ENCODE measurements around the gene RASGRP2.

The RASGRP2 gene

DNA sequence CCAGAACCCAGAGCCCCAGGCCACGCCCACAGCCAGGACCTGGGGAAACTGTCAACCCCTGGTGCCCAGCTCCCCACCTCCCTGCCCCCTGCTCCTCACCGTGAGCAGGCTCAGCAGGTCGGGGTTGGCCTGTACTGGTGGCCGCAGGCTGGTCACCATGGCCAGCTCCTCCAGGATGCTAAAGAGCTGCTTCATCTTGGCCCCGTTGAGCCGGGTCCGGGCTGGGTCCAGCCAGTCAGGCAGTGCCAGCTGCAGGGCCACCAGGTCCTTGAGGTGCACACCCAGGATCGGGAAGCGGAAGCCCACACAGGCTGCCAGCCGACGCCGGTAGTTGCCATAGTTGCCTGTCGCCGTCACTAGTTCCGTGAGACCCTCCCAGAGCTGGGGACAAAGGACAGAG, 7.3 kb downstream of the RASGRP2 start:
- TF ChIP-seq, protein P1, sequence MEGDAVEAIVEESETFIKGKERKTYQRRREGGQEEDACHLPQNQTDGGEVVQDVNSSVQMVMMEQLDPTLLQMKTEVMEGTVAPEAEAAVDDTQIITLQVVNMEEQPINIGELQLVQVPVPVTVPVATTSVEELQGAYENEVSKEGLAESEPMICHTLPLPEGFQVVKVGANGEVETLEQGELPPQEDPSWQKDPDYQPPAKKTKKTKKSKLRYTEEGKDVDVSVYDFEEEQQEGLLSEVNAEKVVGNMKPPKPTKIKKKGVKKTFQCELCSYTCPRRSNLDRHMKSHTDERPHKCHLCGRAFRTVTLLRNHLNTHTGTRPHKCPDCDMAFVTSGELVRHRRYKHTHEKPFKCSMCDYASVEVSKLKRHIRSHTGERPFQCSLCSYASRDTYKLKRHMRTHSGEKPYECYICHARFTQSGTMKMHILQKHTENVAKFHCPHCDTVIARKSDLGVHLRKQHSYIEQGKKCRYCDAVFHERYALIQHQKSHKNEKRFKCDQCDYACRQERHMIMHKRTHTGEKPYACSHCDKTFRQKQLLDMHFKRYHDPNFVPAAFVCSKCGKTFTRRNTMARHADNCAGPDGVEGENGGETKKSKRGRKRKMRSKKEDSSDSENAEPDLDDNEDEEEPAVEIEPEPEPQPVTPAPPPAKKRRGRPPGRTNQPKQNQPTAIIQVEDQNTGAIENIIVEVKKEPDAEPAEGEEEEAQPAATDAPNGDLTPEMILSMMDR (IDR thresholded peaks at IDR 0.05; ENCODE audit: insufficient read depth, low read depth, low read length, missing control alignments): no peak
- no peak for DNase-seq (ENCODE audit: low read depth)
- H3K4me3 ChIP-seq (ENCODE audit: low read depth, low read length): no peak overlapping the region

DNA sequence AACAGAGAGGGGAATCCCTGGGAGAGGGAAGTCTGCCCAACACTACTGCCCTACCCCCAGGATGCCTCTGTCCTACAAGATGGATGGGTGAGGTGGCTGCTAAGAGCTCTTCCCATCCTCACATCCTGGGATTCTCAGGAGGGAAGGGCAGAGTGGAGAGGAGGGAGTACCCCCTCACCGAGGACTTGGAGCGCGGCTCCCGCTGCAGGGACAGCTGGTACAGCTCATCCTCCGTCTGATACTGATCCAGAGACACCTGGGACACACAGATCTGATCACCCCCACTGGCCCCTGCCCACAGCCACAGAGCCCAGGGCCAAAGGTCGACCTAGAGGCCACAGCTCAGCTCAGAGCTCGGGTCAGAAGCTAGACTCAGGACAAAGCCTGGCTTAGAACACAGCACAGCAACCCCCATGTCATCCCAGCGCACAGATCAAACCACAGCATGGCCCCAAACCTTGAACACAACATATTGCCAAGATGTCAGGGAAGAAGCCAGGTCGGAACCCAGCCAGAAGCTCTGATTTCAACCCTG, 8.2 kb downstream of the RASGRP2 start:
- no peak for DNase-seq (ENCODE audit: low read depth)
- no peak overlapping the region for H3K4me3 ChIP-seq (ENCODE audit: low read depth, low read length)
- TF ChIP-seq, protein P1 (IDR thresholded peaks at IDR 0.05; ENCODE audit: insufficient read depth, low read depth, low read length, missing control alignments): no peak

DNA sequence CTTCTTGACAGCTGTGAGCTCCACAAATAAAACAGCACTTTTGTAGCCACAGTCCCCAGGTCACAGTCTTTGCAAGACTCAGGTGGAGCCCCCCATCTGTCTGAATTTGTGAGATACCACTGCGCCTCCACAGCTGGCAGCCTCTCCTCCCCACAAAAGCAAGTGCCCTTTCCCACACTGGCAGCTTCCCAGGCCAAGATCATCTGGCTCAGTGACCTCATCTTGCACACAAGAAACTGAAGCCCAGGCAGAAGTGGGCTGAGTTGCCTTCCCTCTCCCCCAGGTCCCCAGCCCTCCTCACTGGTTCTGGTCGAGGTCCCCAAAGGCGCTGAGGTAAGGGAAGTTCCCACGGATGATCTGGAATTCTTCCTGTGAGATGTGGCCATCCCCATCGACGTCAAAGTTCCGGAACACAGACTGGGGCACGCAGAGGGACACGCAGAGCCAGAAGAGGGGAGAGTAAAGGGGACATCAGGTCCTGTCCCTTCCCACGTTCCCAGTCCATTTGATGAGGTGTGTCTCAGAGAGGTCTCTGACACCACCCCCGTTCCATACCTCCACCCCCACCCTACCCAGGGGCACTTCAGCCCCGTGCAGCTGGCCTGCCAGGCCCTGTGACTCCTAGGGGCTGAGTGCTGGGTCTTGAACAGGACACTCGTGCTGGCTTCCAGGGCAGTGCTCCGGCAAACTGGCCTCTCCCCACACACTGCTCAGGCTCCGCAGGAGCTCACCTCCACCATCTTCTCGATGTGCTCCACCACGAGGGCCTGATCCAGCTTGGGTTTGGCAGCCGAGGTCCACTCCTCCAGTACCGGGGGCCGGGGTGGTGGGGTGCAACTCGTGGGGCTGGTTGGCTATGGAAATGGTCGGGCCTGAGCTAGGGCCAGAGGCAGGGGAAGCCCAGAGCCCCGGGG, 8.9 kb downstream of the RASGRP2 start:
- TF ChIP-seq, protein P1 (IDR thresholded peaks at IDR 0.05; ENCODE audit: insufficient read depth, low read depth, low read length, missing control alignments): no peak
- DNase-seq (ENCODE audit: low read depth): no peak
- no peak overlapping the region for H3K4me3 ChIP-seq (ENCODE audit: low read depth, low read length)

DNA sequence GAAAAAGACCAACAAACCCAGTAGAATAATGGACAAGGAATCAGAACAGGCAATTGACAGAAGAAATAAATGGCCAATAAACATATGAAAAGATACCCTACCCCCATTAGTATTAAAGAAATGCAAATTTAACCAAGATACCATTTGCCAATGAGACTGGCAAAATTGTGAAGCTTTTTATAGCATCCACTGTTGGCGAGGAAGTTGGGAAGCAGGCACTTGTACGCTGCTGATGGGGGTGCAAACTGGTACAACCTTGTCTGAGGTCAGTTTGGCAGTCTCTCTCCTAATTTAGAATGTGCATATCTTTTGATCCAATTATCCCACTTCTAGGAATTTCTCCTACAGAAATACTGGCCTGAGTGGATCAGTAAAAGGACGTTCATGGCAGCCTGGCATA, 12.3 kb downstream of the RASGRP2 start:
- DNase-seq (ENCODE audit: low read depth): no peak
- TF ChIP-seq, protein P1 (IDR thresholded peaks at IDR 0.05; ENCODE audit: insufficient read depth, low read depth, low read length, missing control alignments): no peak
- no peak overlapping the region for H3K4me3 ChIP-seq (ENCODE audit: low read depth, low read length)

DNA sequence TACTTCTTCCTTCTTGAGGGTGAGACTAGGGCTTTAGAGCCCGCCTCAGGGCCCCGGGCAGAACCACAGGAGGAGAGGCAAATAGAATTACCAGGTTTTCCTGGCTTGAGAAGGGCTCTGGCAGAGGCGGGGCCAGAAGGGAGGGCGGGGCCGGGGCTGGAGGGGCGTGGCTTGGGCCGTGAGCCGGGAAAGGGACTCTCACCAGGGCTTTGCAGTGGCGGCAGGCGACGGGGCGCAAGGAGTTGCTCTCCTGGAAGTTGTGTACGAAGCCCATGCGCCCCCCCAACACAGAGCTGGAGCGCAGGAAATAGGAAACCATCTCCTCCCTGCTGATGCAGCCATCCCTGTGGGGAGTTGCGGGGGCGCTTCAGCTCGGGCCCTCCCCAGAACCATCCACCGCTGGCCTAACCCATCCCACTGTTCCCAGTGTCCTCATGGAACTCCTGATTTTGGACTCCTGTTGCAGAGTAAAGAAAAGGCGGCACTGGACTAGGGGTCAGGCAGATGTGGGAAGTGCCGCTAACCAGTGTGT, 14.0 kb downstream of the RASGRP2 start:
- TF ChIP-seq, protein P1 (IDR thresholded peaks at IDR 0.05; ENCODE audit: insufficient read depth, low read depth, low read length, missing control alignments): no peak
- no peak for DNase-seq (ENCODE audit: low read depth)
- H3K4me3 ChIP-seq (ENCODE audit: low read depth, low read length): no peak overlapping the region

DNA sequence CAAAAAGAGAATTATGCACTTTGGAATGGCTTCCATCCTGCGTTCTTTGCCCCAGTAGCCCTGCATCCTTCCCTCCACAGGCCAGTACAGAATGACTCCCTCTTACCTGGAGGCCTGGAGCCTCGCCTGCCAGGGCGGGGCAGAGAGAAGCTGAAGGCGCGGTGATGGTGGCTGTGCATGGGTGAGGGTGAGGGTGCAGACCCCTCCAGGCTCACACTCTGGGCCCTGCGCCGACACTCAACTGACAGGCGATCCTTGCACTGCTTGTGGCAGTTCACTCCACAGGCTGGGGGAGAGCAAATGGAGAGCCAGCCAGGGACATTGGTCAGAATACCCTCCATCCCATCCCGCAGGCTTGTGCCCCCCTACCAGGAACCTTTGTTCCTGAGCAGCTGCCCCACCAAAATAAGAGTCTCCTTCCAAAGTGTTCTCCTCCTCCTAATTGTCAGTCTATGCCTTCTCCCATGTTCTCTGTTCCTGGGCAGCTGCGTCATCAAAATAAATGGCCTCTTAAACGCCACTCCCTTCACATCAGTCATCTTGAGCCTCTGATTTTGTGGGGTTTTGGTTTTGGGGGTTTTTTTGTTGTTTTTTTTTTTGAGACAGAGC, 15.1 kb downstream of the RASGRP2 start:
- DNase-seq (ENCODE audit: low read depth): no peak
- H3K4me3 ChIP-seq (ENCODE audit: low read depth, low read length): no peak overlapping the region
- TF ChIP-seq, protein P1 (IDR thresholded peaks at IDR 0.05; ENCODE audit: insufficient read depth, low read depth, low read length, missing control alignments): no peak
